Neural progenitor cell (in vitro differentiated cells): ENCODE measurements around the gene TBCD.

Experiments
- EZH2 ChIP-seq: fragments of 200-600 bp; sonication (generic); IDR thresholded peaks from 2 replicates; pipeline ENCODE4 v1.6.1; 2017; ENCODE audit warnings: antibody characterized with exemption, mild to moderate bottlenecking, moderate library complexity
- TF ChIP-seq, protein P1 (sequence below): fragments of 200-600 bp; sonication (generic); IDR thresholded peaks from 2 replicates; pipeline ENCODE4 v1.5.1; 2017; ENCODE audit warnings: antibody characterized with exemption, mild to moderate bottlenecking

- TF ChIP-seq, protein P1, sequence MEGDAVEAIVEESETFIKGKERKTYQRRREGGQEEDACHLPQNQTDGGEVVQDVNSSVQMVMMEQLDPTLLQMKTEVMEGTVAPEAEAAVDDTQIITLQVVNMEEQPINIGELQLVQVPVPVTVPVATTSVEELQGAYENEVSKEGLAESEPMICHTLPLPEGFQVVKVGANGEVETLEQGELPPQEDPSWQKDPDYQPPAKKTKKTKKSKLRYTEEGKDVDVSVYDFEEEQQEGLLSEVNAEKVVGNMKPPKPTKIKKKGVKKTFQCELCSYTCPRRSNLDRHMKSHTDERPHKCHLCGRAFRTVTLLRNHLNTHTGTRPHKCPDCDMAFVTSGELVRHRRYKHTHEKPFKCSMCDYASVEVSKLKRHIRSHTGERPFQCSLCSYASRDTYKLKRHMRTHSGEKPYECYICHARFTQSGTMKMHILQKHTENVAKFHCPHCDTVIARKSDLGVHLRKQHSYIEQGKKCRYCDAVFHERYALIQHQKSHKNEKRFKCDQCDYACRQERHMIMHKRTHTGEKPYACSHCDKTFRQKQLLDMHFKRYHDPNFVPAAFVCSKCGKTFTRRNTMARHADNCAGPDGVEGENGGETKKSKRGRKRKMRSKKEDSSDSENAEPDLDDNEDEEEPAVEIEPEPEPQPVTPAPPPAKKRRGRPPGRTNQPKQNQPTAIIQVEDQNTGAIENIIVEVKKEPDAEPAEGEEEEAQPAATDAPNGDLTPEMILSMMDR, result no peak
- TF ChIP-seq EZH2, result no peak
Measured at GRCh38 chr17:82959990-82960418, 208.1 kb downstream of the TBCD start.
